D721Med (cell line): Measurements from ENCODE around the gene RIN1.

ENCODE experiments used
- DNase-seq: peaks from one replicate; pipeline ENCODE4 v3.0.0; 2011; ENCODE audit warnings: low spot score; ENCODE audit not compliant: insufficient read length
- FAIRE-seq: peaks from 2 replicates; lab custom pipeline; 2011; peaks lifted over from hg19 to GRCh38; lab: Jason Lieb, UNC
- TF ChIP-seq, protein P1 (sequence below): IDR thresholded peaks from 2 replicates; pipeline ENCODE4 v1.5.1; 2012; ENCODE audit warnings: mild to moderate bottlenecking, control low read depth; ENCODE audit not compliant: insufficient read depth; ENCODE audit errors: missing control alignments

Gene RIN1

DNA sequence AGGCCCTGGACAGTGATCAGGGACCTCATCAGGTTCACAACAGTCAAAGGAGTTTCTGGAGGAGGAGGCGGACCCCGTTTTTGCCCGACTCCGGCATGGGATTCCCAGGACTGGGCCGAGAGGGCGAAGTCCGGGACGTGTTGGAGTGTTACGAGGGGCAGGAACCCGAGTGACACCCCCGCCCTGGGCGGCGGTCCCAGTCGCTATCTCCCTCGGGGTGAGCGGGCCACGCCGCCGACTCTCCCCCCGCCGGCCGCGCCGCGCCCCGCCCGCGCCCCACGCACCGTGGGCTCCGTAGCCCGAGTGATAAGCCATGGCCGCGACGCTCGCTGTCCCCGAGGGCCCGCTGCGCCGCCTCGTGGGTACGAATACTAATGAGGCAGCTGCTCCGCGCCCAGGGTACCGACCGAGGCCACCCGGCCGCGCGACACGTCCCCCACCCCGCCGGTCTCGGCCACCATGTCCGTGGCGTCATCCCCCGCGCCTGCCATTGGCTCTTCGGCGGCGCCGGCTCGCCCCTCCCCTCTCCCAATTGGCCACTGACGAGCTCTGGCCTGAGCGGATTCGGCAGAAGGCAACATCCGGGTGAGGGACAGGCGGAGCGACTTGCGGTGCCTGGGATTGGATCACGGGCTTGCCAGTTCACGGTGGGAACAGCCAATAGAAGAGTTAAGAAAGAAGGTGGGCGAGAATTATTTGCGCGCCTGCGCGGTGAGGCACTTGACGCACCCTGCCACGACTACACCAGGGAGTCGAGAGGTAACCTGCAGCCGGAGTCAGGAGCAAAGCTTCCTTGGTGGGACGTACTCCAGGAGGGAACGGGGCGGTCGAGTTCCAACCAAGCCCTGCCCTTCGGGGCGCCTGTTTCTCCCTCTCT is 47.3 kb downstream of the RIN1 start, which contains the start of gene YIF1A:
Gene YIF1A, minus strand, starts transcription at position 473 of the 877 bp plus-strand sequence. Its CDS starts 158 bp downstream, at position 315.
- DNase-seq (peak; percentile 99), FAIRE-seq (no peak)
- TF ChIP-seq, protein P1, sequence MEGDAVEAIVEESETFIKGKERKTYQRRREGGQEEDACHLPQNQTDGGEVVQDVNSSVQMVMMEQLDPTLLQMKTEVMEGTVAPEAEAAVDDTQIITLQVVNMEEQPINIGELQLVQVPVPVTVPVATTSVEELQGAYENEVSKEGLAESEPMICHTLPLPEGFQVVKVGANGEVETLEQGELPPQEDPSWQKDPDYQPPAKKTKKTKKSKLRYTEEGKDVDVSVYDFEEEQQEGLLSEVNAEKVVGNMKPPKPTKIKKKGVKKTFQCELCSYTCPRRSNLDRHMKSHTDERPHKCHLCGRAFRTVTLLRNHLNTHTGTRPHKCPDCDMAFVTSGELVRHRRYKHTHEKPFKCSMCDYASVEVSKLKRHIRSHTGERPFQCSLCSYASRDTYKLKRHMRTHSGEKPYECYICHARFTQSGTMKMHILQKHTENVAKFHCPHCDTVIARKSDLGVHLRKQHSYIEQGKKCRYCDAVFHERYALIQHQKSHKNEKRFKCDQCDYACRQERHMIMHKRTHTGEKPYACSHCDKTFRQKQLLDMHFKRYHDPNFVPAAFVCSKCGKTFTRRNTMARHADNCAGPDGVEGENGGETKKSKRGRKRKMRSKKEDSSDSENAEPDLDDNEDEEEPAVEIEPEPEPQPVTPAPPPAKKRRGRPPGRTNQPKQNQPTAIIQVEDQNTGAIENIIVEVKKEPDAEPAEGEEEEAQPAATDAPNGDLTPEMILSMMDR: peak; percentile 11

DNA sequence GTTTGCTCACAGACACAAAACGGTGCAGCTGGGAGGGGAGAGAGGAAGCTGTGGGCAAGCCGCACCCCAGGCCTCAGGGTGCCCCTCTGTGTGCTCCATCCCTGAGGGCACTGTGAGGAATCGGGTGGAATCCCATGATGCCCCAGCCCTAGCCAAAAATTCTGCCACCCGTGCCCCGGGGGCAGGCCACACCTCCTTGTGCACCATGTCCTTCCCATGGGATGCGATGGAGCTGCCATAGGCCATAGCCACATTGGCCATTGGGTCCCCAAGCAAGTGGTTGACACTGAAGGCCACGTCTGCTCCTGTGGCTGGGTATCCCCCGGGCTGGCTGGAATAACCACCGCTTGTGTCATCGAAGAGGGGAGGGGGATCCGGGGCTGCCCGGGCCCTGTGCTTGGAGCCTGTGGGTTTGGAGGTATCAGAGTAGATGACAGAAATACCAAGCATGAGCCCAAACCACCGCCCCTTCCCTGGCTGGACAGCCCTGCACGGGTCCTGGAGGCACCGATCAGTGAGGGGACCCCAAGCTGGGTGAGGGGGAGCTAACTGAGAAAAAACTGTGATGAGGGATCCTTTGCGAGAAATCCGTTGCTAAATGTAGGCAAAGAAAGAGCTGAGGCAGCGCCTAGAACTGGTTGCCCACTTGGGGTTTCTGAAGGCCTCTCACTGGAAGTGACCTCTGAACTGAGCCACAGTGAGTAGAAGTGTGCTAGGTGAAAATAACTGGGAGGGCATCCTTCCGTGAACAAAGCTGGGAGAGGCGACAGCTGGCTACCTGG is 48.2 kb downstream of the RIN1 start:
- FAIRE-seq (no peak), DNase-seq (no peak)
- TF ChIP-seq, protein P1: no peak

GRCh38 chr11:66287211-66287888 is 48.9 kb downstream of the RIN1 start:
- FAIRE-seq: no peak
- TF ChIP-seq, protein P1: no peak
- DNase-seq: no peak

DNA sequence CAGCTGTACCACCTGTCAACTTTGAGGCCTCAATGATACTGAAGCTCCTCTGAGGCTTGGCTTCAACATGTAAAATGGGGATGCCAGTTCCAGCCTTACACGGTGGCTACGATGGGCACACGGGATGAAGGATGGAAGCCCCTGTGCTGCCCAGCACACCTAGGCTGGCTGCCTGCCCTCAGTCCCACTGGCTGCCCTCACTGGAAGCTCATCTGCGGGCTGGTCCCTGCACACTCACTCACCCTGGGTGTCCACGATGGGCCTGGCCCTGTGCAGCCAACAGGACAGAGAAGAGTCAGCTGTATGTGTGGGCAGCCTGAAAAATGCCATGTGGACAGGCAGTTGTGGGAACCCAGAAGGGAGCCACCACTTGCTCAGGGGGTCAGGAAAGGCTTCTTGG is 49.5 kb downstream of the RIN1 start:
- TF ChIP-seq, protein P1: no peak
- FAIRE-seq: no peak

GRCh38 chr11:66285250-66285947 is 50.8 kb downstream of the RIN1 start:
- TF ChIP-seq, protein P1: no peak
- no peak for DNase-seq
- FAIRE-seq: no peak

More for the DNA sequence above, 49.5 kb downstream of the RIN1 start:
- DNase-seq: no peak

GRCh38 chr11:66284526-66285078 is 51.6 kb downstream of the RIN1 start:
- DNase-seq (no peak), FAIRE-seq (no peak)
- TF ChIP-seq, protein P1: no peak
